ENCODE data around the gene ZAR1.

ZAR1 gene

DNA sequence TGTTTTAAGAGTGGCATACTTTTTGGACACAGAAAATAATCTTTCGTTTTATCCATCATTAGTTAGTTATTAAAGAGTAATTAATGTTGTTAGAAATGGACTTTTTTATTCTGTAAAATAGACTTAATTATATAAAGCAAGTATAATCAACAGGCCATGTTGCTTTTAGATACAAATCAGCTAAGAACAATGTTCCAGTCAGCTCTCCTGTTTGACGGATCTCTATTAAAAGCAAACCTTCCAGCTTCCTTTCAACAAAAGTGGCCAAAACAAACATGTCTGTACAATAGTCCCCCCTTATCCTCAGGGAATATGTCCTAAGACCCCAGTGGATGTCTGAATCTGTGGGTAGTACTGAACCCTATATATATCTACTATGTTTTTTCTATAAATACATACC is 11.8 kb upstream of the ZAR1 start:
- Mint-ChIP-seq H3K4me1 (ENCODE audit: low read depth) (no peaks in the 10 kb centered on the region), H3K4me3 (no peak overlapping the region), H3K36me3 (ENCODE audit: low read depth) (no peaks in the 10 kb centered on the region), H3K27me3 (peaks cover 35% of the 10 kb centered on the region), H3K27ac (no peak overlapping the region), H3K9me3 (no peaks in the 10 kb centered on the region)

DNA sequence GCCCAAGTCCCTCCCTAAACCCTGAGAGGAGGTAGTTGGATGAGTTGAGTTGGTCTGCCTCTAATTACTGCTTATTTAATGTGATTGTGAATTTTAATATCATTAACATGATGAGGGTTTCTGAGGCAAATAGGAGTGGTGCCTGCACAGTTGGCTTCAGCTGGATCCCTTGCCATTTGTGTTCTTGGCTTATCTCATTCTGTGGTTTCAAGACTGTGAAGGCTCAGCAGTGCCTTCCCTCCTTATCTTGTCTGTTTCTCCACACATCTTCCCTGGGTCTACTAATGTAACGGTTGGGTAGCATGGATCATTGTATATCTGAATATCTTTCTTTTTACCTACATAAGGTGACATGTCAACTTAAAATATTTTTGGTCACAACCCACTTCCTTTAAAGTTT is 8.5 kb upstream of the ZAR1 start:
- peaks cover 14% of the 10 kb centered on the region for H3K4me1 Mint-ChIP-seq (ENCODE audit: low read depth)
- no peaks in the 10 kb centered on the region for H3K9me3 Mint-ChIP-seq
- H3K27ac Mint-ChIP-seq = no peak overlapping the region
- H3K36me3 Mint-ChIP-seq (ENCODE audit: low read depth) = no peaks in the 10 kb centered on the region
- peaks cover 58% of the 10 kb centered on the region for H3K27me3 Mint-ChIP-seq
- H3K4me3 Mint-ChIP-seq = no peak overlapping the region

DNA sequence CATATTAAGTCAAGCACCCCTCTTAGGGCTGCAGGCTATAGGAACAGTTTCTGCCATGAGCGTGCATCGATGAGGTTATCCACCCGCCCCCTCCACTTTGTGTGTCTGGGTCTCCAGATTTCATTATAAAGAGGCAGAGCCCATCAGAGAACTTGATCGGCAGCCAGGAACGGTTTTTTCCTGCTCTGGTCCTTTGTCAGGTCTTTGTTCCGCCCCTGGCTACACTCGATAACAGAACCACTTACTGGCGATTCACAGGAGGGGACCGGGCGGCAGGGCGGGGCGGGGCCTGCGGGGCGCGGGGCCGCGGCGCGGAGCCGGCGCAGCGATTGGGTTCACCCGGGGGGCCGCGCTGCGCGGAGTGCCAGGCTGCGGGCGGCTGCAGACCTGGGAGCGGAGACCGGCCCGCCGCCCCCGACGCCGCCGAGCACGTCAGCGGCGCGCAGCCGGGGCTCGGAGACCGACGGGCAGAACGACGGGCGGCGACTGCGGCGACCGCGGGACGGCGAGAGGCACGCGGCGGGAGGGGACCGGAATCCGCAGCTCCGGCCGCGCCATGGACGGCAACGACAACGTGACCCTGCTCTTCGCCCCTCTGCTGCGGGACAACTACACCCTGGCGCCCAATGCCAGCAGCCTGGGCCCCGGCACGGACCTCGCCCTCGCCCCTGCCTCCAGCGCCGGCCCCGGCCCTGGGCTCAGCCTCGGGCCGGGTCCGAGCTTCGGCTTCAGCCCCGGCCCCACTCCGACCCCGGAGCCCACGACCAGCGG is 6.9 kb upstream of the ZAR1 start, which contains the start of gene SLC10A4:
SLC10A4 (plus strand) TSS at position 338 of the 771 bp plus-strand sequence; CDS start at position 557, 219 bp downstream.
- Mint-ChIP-seq H3K27ac (peak within 1 kb of the TSS; percentile 23), H3K4me3 (peak within 1 kb of the TSS; percentile 76), H3K27me3 (peaks cover 68% of the 10 kb centered on the region), H3K9me3 (no peaks in the 10 kb centered on the region), H3K36me3 (ENCODE audit: low read depth) (no peaks in the 10 kb centered on the region), H3K4me1 (ENCODE audit: low read depth) (peaks cover 14% of the 10 kb centered on the region)

DNA sequence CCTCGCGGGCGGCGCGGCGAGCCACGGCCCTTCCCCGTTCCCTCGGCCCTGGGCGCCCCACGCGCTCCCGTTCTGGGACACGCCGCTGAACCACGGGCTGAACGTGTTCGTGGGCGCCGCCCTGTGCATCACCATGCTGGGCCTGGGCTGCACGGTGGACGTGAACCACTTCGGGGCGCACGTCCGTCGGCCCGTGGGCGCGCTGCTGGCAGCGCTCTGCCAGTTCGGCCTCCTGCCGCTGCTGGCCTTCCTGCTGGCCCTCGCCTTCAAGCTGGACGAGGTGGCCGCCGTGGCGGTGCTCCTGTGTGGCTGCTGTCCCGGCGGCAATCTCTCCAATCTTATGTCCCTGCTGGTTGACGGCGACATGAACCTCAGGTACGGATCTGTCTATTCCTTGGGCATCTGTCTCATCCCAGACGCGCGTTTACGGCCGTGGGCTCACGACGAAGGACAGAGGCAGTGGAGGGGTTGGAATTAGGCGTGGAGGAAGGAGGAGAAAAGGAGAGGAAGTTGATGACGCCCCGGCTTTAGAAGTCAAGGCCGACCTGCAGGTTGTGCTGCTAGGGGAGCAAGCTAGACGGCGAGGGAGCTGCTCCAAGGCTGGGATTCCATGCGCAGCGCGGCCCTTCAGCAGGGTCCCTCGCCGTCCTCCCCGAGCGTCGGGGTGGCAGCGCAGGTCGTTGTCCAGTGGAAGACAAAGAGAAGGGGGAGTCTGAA is 6.1 kb upstream of the ZAR1 start:
- Mint-ChIP-seq H3K27me3 (peaks cover 75% of the 10 kb centered on the region), H3K4me3 (peak overlapping the region; percentile 76), H3K4me1 (ENCODE audit: low read depth) (peaks cover 14% of the 10 kb centered on the region), H3K27ac (peak overlapping the region; percentile 23), H3K36me3 (ENCODE audit: low read depth) (no peaks in the 10 kb centered on the region), H3K9me3 (no peaks in the 10 kb centered on the region)

DNA sequence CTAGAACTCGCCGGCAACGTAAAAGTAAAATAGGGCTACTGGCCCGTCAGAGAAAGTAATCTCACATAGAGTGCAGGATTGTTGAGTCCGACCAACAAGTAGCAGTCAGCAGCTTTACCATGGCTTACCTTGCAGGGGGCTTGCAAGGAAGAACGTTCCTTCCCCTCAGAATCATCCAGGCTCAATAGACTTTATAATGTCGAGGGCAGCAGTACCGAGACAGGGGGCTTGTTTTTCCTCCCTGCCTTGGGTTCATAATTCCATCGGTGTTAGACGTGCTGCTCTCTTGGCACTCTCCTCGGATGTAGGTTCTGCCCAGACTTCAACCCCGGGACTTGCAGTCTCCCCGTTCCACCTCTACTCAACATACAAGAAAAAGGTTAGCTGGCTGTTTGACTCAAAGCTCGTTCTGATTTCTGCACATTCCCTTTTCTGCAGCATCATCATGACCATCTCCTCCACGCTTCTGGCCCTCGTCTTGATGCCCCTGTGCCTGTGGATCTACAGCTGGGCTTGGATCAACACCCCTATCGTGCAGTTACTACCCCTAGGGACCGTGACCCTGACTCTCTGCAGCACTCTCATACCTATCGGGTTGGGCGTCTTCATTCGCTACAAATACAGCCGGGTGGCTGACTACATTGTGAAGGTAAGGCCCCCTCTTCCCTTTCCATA is 5.4 kb upstream of the ZAR1 start:
- no peaks in the 10 kb centered on the region for H3K9me3 Mint-ChIP-seq

DNA sequence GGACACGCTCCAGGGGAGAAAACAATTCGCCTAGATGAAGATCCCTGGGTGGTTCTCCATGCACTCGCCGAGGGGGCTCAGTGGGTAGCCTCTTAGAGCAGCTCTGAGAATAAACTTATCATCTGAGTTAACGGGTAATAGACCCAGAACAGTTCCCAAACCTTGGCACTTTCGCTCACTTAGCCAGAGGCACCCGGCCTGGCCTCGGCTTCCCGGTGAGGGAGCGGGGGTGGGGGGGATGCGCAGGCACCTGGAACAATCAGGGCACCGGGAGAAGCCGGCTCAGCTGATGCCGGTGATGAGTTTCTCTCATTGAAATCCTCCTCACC is 405 bp upstream of the ZAR1 start:
- H3K27me3 Mint-ChIP-seq = peaks cover 64% of the 10 kb centered on the region
- H3K4me1 Mint-ChIP-seq (ENCODE audit: low read depth) = peaks cover 4% of the 10 kb centered on the region
- no peaks in the 10 kb centered on the region for H3K9me3 Mint-ChIP-seq
- H3K4me3 Mint-ChIP-seq = peak overlapping the region; percentile 51
- no peak overlapping the region for H3K27ac Mint-ChIP-seq
- no peaks in the 10 kb centered on the region for H3K36me3 Mint-ChIP-seq (ENCODE audit: low read depth)

More for the DNA sequence above, 5.4 kb upstream of the ZAR1 start:
- H3K27me3 Mint-ChIP-seq = peaks cover 82% of the 10 kb centered on the region
- no peaks in the 10 kb centered on the region for H3K36me3 Mint-ChIP-seq (ENCODE audit: low read depth)
- H3K4me3 Mint-ChIP-seq = peak overlapping the region; percentile 76
- no peak overlapping the region for H3K27ac Mint-ChIP-seq
- peaks cover 14% of the 10 kb centered on the region for H3K4me1 Mint-ChIP-seq (ENCODE audit: low read depth)

DNA sequence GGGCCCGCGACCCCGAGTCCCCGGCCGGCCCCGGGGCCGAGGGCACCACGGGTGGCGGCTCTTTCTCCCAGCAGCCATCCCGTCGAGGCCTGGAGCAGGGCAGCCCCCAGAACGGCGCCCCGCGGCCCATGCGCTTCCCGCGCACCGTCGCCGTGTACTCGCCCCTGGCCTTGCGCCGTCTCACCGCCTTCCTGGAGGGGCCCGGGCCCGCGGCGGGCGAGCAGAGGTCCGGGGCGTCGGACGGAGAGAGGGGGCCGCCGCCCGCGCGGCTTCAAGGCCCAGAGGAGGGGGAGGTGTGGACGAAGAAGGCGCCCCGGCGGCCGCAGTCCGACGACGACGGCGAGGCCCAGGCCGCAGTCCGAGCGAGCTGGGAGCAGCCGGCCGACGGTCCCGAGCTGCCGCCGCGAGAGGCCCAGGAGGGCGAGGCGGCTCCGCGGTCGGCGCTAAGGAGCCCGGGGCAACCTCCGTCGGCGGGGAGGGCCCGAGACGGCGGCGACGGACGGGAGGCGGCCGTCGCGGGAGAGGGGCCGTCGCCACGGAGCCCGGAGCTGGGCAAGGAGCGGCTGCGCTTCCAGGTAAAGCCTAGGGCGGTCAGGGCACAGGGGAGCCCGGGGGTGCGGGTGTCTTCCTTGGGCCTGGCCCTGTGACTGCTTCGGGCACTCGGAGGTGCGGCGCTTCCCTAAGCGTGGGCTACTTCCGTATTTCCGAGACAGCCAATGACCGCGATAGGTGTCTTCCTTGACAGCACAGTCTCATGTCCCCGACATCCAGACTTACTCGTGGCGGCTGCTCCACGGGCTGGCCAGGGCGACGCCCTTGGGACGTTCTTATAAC is 845 bp downstream of the ZAR1 start:
- H3K4me1 Mint-ChIP-seq (ENCODE audit: low read depth) = no peaks in the 10 kb centered on the region
- no peaks in the 10 kb centered on the region for H3K9me3 Mint-ChIP-seq
- no peaks in the 10 kb centered on the region for H3K36me3 Mint-ChIP-seq (ENCODE audit: low read depth)
- H3K27ac Mint-ChIP-seq = no peak overlapping the region
- peaks cover 52% of the 10 kb centered on the region for H3K27me3 Mint-ChIP-seq
- peak overlapping the region; percentile 26 for H3K4me3 Mint-ChIP-seq

DNA sequence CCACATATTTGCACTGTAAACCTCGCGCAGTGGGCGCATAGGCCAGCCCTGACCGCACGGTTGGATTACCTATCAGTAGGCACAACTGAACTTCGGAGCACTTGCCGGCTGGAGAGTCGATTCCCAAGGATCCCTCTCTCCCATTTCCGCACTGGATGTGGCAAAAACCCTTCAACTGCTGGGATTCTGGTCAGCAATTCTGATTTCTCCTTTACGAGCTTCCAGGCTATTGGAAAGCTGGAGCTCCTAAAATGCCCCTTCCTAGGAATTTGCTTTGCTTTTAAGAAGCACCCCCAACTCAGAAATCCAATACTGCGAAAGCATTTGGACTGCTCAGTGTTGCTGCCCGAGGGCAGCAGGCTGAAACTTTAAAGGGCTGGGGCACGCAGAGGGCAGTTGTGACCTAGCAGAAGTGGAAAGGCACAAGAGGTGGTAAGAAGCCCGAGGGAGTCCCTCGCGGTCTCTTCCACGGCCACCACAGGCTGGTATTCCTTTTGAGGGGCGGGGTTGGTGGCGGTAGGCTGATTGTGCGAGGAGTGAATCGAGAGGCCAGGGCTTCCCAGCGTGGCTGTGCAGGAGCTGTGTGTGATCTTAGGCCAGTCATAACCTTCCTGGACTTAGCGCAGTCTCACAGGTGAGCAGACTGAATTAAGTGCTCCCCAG is 1.6 kb downstream of the ZAR1 start:
- no peak overlapping the region for H3K27ac Mint-ChIP-seq
- no peaks in the 10 kb centered on the region for H3K4me1 Mint-ChIP-seq (ENCODE audit: low read depth)
- no peaks in the 10 kb centered on the region for H3K9me3 Mint-ChIP-seq
- no peaks in the 10 kb centered on the region for H3K36me3 Mint-ChIP-seq (ENCODE audit: low read depth)
- peaks cover 47% of the 10 kb centered on the region for H3K27me3 Mint-ChIP-seq
- peak overlapping the region; percentile 26 for H3K4me3 Mint-ChIP-seq

DNA sequence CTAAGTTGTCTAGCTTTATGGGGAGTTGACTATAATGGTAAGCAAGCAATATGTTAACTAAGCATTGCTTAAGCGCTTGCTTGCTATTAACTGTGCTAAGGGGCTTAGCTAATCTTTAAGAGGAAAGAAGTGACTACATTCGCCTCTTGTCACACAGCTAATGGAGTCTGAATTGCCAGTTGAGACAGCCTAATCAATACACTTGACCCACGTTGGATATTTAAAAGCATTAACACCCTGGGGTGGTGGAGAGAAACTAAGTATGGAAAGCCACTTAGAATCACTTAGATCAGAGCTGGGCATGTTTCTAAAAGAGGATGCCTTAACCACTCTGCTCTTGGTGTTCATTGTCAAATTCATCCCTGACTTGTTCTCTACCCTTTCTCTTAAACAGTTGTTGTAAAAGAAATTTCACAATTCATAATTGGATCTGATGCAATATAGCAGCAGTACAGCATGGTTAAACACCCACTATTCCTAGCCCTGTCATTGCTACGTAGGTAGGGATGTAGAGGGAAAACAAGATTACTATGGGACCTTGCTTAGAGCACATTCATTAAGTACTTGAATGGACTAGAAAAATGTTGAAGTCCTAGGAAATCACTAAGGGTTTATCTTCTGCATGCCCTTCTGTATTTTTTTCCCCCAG is 3.5 kb downstream of the ZAR1 start:
- Mint-ChIP-seq H3K27me3 (peaks cover 30% of the 10 kb centered on the region), H3K9me3 (no peaks in the 10 kb centered on the region), H3K4me1 (ENCODE audit: low read depth) (no peaks in the 10 kb centered on the region), H3K36me3 (ENCODE audit: low read depth) (peaks cover 1% of the 10 kb centered on the region), H3K27ac (no peak overlapping the region), H3K4me3 (no peak overlapping the region)

DNA sequence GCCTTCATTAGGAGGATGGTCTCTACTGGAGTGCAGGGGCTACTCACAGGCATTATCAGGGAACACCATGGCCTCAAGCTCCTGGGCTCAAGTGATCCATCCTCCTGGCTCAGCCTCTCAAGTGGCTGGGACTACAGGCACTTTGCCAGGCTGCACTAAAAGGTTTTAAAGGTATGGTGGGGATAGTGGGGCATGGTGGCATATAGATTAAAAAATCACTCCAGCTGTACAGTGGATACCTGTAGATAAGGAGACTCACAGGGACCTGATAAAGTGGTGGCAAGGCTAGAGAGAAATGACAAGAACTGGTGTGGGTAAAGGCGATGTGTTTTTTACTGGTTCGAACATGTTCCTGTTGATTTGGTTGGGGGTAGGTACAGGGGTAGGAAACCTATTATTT is 5.9 kb downstream of the ZAR1 start:
- H3K9me3 Mint-ChIP-seq = no peaks in the 10 kb centered on the region
- H3K27ac Mint-ChIP-seq = no peak overlapping the region
- peaks cover 15% of the 10 kb centered on the region for H3K27me3 Mint-ChIP-seq
- H3K36me3 Mint-ChIP-seq (ENCODE audit: low read depth) = peaks cover 19% of the 10 kb centered on the region
- no peak overlapping the region for H3K4me3 Mint-ChIP-seq
- peaks cover 16% of the 10 kb centered on the region for H3K4me1 Mint-ChIP-seq (ENCODE audit: low read depth)

DNA sequence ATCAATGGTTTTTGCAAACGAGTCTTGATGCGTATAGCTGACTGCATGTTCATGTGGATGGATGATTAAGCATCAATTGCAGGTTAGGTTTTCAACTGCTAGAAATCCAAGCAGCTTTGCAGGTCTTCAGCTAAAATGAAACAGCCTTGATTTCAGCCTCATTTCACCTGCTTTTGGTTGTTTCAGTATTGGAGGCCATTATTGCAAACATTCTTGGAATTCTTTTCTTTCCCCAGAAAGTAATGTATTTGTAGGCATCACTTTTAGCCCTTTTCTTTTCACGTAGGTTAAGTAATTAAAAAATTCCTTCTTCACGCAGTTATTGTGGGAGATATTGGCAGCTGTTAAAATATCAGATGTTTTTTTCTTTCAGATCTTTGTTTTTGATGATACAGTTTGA is 8.8 kb downstream of the ZAR1 start:
- Mint-ChIP-seq H3K36me3 (ENCODE audit: low read depth) (peaks cover 31% of the 10 kb centered on the region), H3K4me3 (no peak overlapping the region), H3K4me1 (ENCODE audit: low read depth) (peaks cover 16% of the 10 kb centered on the region), H3K27ac (no peak overlapping the region), H3K27me3 (no peaks in the 10 kb centered on the region), H3K9me3 (no peaks in the 10 kb centered on the region)

DNA sequence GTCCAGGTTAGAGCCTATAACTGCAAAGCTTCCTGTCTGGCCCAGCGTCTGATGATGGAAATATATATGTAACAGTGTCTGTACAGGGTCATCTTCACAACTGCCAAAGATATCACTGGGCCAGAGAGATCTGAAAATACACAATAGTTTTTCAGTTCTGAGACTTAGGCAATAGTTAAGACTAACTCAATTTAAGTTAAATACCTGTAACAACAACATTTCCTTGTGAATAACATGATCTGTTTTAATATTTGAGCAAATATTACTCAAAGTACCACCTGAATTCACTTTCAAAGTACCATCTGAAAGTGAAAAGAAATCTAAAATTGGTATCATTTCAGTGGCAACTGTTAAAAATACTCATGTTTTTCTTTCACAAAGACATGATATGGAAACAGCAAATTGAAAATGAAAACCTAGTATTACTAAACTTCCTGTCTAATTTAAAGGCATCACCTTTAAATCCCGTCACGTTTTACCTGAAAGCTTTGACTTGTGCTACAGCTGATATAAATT is 9.6 kb downstream of the ZAR1 start:
- Mint-ChIP-seq H3K4me3 (no peak overlapping the region), H3K4me1 (ENCODE audit: low read depth) (peaks cover 16% of the 10 kb centered on the region), H3K27ac (no peak overlapping the region), H3K36me3 (ENCODE audit: low read depth) (peaks cover 37% of the 10 kb centered on the region), H3K9me3 (no peaks in the 10 kb centered on the region), H3K27me3 (no peaks in the 10 kb centered on the region)

DNA sequence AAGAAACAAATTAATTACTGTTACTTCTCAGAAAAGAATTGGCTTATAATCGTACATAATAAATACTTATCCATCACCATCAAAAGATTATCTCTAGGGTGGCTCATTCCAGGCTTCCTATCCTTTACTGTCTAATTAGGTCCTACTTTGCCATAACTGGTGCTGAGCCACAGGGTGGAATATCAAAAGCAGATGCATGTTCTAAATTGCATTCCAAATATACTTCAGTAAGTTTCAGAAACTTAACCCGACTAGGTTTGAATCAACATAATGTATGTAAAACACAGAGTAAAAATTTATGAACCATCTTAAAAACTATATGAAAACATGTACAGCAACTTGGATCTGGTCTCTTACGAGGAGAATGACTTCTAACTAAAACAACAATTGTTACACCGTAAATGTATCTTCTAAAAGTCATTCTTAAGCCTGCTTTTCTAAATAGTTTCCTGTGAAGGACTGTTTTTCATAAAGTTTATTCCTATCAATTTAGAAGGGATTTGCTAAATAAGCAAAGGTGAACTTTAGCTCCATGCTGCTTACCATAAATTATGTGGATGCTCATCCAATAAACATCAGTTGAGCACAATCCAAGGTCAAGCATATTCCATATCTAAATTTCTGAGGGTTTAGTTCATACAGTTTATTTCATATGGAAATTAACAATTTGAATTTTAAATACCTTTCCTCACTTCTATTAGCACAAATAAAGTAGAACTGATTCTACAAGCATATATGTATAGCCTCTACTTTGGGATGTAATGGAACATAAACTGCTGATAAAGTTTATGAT is 13.4 kb downstream of the ZAR1 start:
- H3K36me3 Mint-ChIP-seq (ENCODE audit: low read depth) = peaks cover 51% of the 10 kb centered on the region
- no peak overlapping the region for H3K27ac Mint-ChIP-seq

More for the DNA sequence above, 13.4 kb downstream of the ZAR1 start:
- no peaks in the 10 kb centered on the region for H3K27me3 Mint-ChIP-seq
- H3K4me3 Mint-ChIP-seq = no peak overlapping the region
- H3K9me3 Mint-ChIP-seq = no peaks in the 10 kb centered on the region
- peaks cover 16% of the 10 kb centered on the region for H3K4me1 Mint-ChIP-seq (ENCODE audit: low read depth)

Measured in stimulated activated naive CD8-positive, alpha-beta T cell treated with anti-CD3 and anti-CD28 coated beads, Interleukin-15, Interleukin-2, amounts not matched to agents 100 ng/mL and 50 ng/mL, for 24 hours (primary cell).